Right renal cortex interstitium (tissue), 3 donors: ENCODE results near the gene PNPLA5. TPM values are rescaled to one million over a fixed set of nuclear protein-coding genes. Genes with fewer than 3 reads are reported as not detected.
"Not testable (repeated sequence)": the region's sequence is repeated elsewhere in the genome, so short reads cannot be mapped to it uniquely, and the experiment has no call there.

Experiments used
- DNase-seq, 3 donors: peaks; one replicate each; pipeline ENCODE4 v3.0.0-alpha.2; 2013; ENCODE audit warnings: low read depth in 3 of 3, low spot score in 2 of 3
- polyA plus RNA-seq, 3 donors: library from polyadenylated mRNA; unstranded; fragments of 120-200 nt; gene quantifications; one replicate each; pipeline ENCODE4 v1.2.1, GENCODE V29; 2013; ENCODE audit not compliant: insufficient read length in 3 of 3

PNPLA5 gene
- polyA plus RNA-seq, 3 donors = 0.06 to 0.14 (median 0.08) TPM

- not testable (repeated sequence) for DNase-seq
Observed at GRCh38 chr22:43904412-43904811, 12.6 kb upstream of the PNPLA5 start.

- not testable (repeated sequence) for DNase-seq
Observed at GRCh38 chr22:43903033-43903432, 11.2 kb upstream of the PNPLA5 start.

- no peak for DNase-seq
Observed at GRCh38 chr22:43901976-43902643, 10.3 kb upstream of the PNPLA5 start.

GRCh38 chr22:43900206-43900605 lies 8.4 kb upstream of the PNPLA5 start:
- no peak for DNase-seq

- no peak for DNase-seq
Observed at GRCh38 chr22:43897751-43898261, 6.0 kb upstream of the PNPLA5 start.

GRCh38 chr22:43895986-43896645 lies 4.3 kb upstream of the PNPLA5 start:
- no peak for DNase-seq

- no peak for DNase-seq
Observed at GRCh38 chr22:43894122-43894521, 2.3 kb upstream of the PNPLA5 start.

- DNase-seq = no peak
Observed at GRCh38 chr22:43893266-43893665, 1.5 kb upstream of the PNPLA5 start.

- DNase-seq = no peak
Observed at GRCh38 chr22:43892183-43892894, 526 bp upstream of the PNPLA5 start.

- DNase-seq = no peak
Observed at GRCh38 chr22:43890901-43891331, 897 bp downstream of the PNPLA5 start.

GRCh38 chr22:43889860-43890253 lies 2.0 kb downstream of the PNPLA5 start:
- DNase-seq = no peak

GRCh38 chr22:43889201-43889859 lies 2.5 kb downstream of the PNPLA5 start:
- DNase-seq = no peak

- DNase-seq = no peak
Observed at GRCh38 chr22:43888740-43889139, 3.1 kb downstream of the PNPLA5 start.

- no peak for DNase-seq
Observed at GRCh38 chr22:43887391-43887790, 4.4 kb downstream of the PNPLA5 start.

- DNase-seq = no peak
Observed at GRCh38 chr22:43886231-43886630, 5.6 kb downstream of the PNPLA5 start.

- DNase-seq = no peak
Observed at GRCh38 chr22:43885786-43886185, 6.0 kb downstream of the PNPLA5 start.

GRCh38 chr22:43885319-43885671 lies 6.5 kb downstream of the PNPLA5 start:
- no peak for DNase-seq

GRCh38 chr22:43884600-43885318 lies 7.1 kb downstream of the PNPLA5 start:
- no peak for DNase-seq

- DNase-seq = no peak
Observed at GRCh38 chr22:43883719-43884415, 7.9 kb downstream of the PNPLA5 start.
